ENCODE results near the gene COL4A2. TPM values are rescaled to one million over a fixed set of nuclear protein-coding genes. Genes with fewer than 3 reads are reported as not detected.

Gene COL4A2
- polyA plus RNA-seq, 1 donor from 2014 or later: not detected

GRCh38 chr13:110280231-110280813 is 26.8 kb upstream of the COL4A2 start:
- Mint-ChIP-seq H3K4me1 (no peaks in the 10 kb centered on the region), H3K27ac (no peak overlapping the region), H3K9me3 (peaks cover 0 to 6% (median 1%) of the 10 kb centered on the region in 3 donors), H3K4me3 (no peak overlapping the region), H3K36me3 (no peaks in the 10 kb centered on the region), H3K27me3 (peaks cover 4% of the 10 kb centered on the region)

GRCh38 chr13:110280985-110281688 is 25.9 kb upstream of the COL4A2 start:
- H3K27me3 Mint-ChIP-seq: peaks cover 7% of the 10 kb centered on the region
- no peak overlapping the region for H3K27ac Mint-ChIP-seq
- H3K4me3 Mint-ChIP-seq: no peak overlapping the region
- no peaks in the 10 kb centered on the region for H3K36me3 Mint-ChIP-seq
- H3K4me1 Mint-ChIP-seq: no peaks in the 10 kb centered on the region
- peaks cover 0 to 6% (median 1%) of the 10 kb centered on the region in 3 donors for H3K9me3 Mint-ChIP-seq

DNA sequence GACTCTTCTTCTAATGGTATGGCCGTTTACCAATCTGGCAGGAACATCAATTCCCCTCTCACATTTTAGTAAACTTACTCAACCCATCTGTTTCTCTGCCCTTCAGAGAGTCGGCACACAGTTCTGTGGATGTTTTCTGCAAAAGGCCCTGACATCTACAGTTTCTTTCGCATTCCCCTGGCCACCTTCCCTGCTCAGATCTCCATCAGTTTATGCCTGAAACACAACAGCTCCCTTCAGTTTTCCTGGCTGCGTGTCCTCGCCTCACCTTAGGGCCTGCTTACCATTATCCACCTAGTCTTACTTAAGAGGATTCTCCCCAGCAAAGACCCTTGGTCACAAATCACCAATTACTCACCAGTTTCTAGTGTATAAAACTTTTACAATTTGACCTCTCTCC is 25.3 kb upstream of the COL4A2 start:
- no peak overlapping the region for H3K4me3 Mint-ChIP-seq
- no peaks in the 10 kb centered on the region for H3K4me1 Mint-ChIP-seq
- H3K27ac Mint-ChIP-seq: no peak overlapping the region
- peaks cover 7% of the 10 kb centered on the region for H3K27me3 Mint-ChIP-seq
- no peaks in the 10 kb centered on the region for H3K36me3 Mint-ChIP-seq
- peaks cover 0 to 6% (median 1%) of the 10 kb centered on the region in 3 donors for H3K9me3 Mint-ChIP-seq

- peaks cover 0 to 6% (median 1%) of the 10 kb centered on the region in 3 donors for H3K9me3 Mint-ChIP-seq
- H3K36me3 Mint-ChIP-seq: peaks cover 2% of the 10 kb centered on the region
- no peak overlapping the region for H3K27ac Mint-ChIP-seq
- H3K4me3 Mint-ChIP-seq: no peak overlapping the region
- H3K4me1 Mint-ChIP-seq: no peaks in the 10 kb centered on the region
- peaks cover 7% of the 10 kb centered on the region for H3K27me3 Mint-ChIP-seq
These were observed 24.7 kb upstream of the COL4A2 start for GRCh38 chr13:110282316-110282841.

DNA sequence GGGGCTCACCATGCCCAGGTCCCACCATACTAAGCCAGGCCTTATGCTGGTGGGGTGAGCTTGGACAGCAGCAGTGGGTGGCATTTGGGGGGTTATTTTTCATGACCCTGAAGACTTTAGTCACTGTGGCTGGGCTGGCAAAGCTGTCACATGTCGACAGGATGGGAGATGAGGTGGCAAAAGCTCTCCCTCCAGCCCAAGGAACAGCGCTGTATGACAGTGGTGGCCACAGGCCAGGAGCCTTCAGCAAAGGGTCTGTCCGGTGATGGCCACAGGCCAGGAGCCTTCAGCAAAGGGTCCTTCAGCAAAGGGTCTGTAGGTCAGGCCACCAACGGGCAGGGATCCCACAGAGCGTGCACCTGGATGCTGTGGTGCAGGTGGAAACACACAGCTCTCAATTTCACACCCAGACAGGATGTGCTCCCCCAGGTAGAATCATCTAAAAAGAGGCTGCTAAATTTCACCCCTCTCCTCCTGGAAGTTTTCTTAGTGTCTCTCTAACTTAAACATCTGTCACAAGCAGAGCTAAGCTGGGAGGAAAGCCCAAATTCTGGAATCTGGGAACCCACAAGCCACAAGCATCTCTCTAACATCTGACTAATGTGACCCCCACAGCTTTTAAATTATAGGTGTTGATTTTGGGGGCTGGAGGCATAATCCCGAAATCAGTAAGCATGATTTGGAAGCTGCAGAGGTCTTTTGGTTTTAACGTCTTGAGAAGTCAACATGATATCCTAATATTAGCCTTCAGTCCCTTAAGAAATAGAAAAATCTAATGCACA is 23.2 kb upstream of the COL4A2 start:
- Mint-ChIP-seq H3K27ac (no peak overlapping the region), H3K4me3 (no peak overlapping the region), H3K9me3 (peaks cover 0 to 6% (median 1%) of the 10 kb centered on the region in 3 donors), H3K36me3 (peaks cover 2% of the 10 kb centered on the region), H3K4me1 (no peaks in the 10 kb centered on the region), H3K27me3 (peaks cover 7% of the 10 kb centered on the region)

DNA sequence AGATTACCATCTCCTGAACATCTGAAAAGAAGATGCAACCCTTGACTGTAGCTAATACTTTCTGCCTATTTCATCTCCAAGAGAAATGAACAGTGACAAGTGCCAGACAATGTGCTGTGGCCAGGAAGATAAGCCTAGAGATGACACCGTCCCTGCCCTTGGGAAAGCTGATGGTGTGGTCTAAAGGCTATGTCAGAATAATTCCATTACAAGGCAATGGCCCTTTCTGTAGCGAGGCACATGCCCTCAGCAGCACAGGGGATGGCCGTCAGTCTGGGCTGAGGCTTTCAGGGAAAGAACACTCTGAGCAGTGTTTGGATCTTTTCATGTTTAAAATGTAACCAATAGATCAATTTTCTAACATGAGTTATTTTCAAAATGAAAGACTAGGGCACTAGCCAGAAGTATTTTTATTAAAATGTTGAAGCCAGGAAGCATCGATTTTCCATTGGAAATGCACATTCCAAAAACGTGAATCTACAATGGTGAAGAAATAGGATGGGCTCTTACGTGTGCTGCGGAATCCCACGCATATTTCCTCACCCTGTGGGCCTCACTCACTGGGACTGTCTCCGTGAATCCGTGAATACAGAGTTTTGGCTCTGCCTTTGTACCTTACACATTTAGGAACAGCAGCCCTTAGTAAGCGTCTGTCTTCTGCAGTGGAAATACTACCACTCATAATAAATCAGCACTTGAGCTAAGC is 22.2 kb upstream of the COL4A2 start:
- Mint-ChIP-seq H3K27ac (no peak overlapping the region), H3K4me1 (no peaks in the 10 kb centered on the region), H3K36me3 (peaks cover 2% of the 10 kb centered on the region), H3K9me3 (peaks cover 0 to 4% (median 1%) of the 10 kb centered on the region in 3 donors), H3K27me3 (peaks cover 7% of the 10 kb centered on the region), H3K4me3 (no peak overlapping the region)

- Mint-ChIP-seq H3K27me3 (peaks cover 7% of the 10 kb centered on the region), H3K4me3 (no peak overlapping the region), H3K9me3 (peaks cover 0 to 1% (median 0%) of the 10 kb centered on the region in 3 donors), H3K4me1 (peaks cover 0 to 2% (median 0%) of the 10 kb centered on the region in 3 donors), H3K27ac (no peak overlapping the region), H3K36me3 (peaks cover 2% of the 10 kb centered on the region)
These were observed 20.9 kb upstream of the COL4A2 start for GRCh38 chr13:110285991-110286832.

- Mint-ChIP-seq H3K36me3 (peaks cover 2% of the 10 kb centered on the region), H3K9me3 (peaks cover 0 to 1% (median 0%) of the 10 kb centered on the region in 3 donors), H3K27ac (no peak overlapping the region), H3K27me3 (peaks cover 7% of the 10 kb centered on the region), H3K4me1 (peaks cover 0 to 2% (median 0%) of the 10 kb centered on the region in 3 donors), H3K4me3 (peak overlapping the region in 1 of 4 donors; percentile 4)
These were observed 20.0 kb upstream of the COL4A2 start for GRCh38 chr13:110286833-110287819.

DNA sequence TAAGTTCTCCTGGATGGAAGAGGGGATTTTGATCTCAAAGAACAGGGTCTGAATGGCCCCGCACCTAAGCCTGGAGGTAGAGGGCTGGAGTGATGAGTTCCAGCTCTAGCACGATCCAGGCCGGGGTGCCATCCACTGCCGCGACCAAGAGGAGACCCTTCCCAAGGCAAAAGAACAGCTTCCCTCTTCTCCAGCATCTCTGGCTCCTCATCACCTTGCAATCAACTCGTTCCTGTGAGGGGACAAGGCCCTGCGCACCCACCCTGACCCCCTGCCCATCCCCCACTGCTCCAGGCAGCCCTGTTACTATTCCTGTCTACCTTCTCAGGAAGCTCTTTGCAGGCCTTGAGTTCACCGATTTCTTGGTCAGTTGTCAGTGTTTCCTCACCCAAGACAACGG is 17.9 kb upstream of the COL4A2 start:
- Mint-ChIP-seq H3K9me3 (peaks cover 0 to 2% (median 0%) of the 10 kb centered on the region in 3 donors), H3K4me3 (no peak overlapping the region), H3K27ac (no peak overlapping the region), H3K36me3 (peaks cover 2% of the 10 kb centered on the region), H3K27me3 (peaks cover 7% of the 10 kb centered on the region), H3K4me1 (peaks cover 0 to 2% (median 0%) of the 10 kb centered on the region in 3 donors)

GRCh38 chr13:110289661-110290060 is 17.4 kb upstream of the COL4A2 start:
- Mint-ChIP-seq H3K27me3 (peaks cover 7% of the 10 kb centered on the region), H3K9me3 (peaks cover 0 to 2% (median 0%) of the 10 kb centered on the region in 3 donors), H3K4me3 (no peak overlapping the region), H3K27ac (no peak overlapping the region), H3K36me3 (peaks cover 2% of the 10 kb centered on the region), H3K4me1 (peaks cover 0 to 2% (median 0%) of the 10 kb centered on the region in 3 donors)

- H3K4me1 Mint-ChIP-seq: peaks cover 0 to 2% (median 0%) of the 10 kb centered on the region in 3 donors
- no peak overlapping the region for H3K4me3 Mint-ChIP-seq
- peaks cover 2% of the 10 kb centered on the region for H3K36me3 Mint-ChIP-seq
- no peak overlapping the region for H3K27ac Mint-ChIP-seq
- H3K27me3 Mint-ChIP-seq: peaks cover 5% of the 10 kb centered on the region
- H3K9me3 Mint-ChIP-seq: peaks cover 0 to 2% (median 0%) of the 10 kb centered on the region in 3 donors
These were observed 16.9 kb upstream of the COL4A2 start for GRCh38 chr13:110290153-110290552.

- Mint-ChIP-seq H3K9me3 (peaks cover 0 to 3% (median 0%) of the 10 kb centered on the region in 3 donors), H3K36me3 (peaks cover 2% of the 10 kb centered on the region), H3K4me1 (peaks cover 0 to 2% (median 0%) of the 10 kb centered on the region in 3 donors), H3K27me3 (no peaks in the 10 kb centered on the region), H3K4me3 (no peak overlapping the region), H3K27ac (no peak overlapping the region)
These were observed 16.3 kb upstream of the COL4A2 start for GRCh38 chr13:110290826-110291225.

DNA sequence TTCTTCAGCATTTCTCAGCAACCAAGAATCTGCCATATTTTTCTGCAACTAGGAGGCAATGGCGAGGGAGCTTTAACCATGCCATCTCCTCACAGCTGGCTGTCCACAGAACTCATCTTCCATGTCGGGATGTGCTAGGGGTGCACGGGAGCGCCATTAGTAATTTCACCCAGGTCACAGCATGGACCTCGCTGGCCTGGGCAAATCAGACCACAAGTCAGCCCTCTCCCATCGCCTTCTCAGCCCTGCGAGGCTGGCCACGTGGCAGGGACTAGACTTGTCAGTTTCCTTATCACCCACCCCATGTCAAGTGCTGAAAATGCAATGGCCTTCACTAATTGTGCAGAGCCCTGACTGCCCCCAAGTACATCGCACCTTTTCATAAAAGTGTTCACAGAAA is 15.8 kb upstream of the COL4A2 start:
- Mint-ChIP-seq H3K27me3 (peaks cover 3% of the 10 kb centered on the region), H3K9me3 (peaks cover 0 to 3% (median 0%) of the 10 kb centered on the region in 3 donors), H3K27ac (no peak overlapping the region)

More for the DNA sequence above, 15.8 kb upstream of the COL4A2 start:
- H3K4me1 Mint-ChIP-seq: peaks cover 0 to 2% (median 0%) of the 10 kb centered on the region in 3 donors
- no peak overlapping the region for H3K4me3 Mint-ChIP-seq
- peaks cover 2% of the 10 kb centered on the region for H3K36me3 Mint-ChIP-seq
